GM12872 (cell line): Measurements from ENCODE around the gene CCDC88C.

Experiments used
- TF ChIP-seq, protein P1 (sequence below): IDR thresholded peaks from 3 replicates; pipeline ENCODE4 v1.5.1; 2011; ENCODE audit warnings: low read depth, mild to moderate bottlenecking, low read length, moderate library complexity; ENCODE audit not compliant: insufficient read depth

Gene CCDC88C

GRCh38 chr14:91346838-91347173 lies 70.8 kb downstream of the CCDC88C start:
- TF ChIP-seq, protein P1, sequence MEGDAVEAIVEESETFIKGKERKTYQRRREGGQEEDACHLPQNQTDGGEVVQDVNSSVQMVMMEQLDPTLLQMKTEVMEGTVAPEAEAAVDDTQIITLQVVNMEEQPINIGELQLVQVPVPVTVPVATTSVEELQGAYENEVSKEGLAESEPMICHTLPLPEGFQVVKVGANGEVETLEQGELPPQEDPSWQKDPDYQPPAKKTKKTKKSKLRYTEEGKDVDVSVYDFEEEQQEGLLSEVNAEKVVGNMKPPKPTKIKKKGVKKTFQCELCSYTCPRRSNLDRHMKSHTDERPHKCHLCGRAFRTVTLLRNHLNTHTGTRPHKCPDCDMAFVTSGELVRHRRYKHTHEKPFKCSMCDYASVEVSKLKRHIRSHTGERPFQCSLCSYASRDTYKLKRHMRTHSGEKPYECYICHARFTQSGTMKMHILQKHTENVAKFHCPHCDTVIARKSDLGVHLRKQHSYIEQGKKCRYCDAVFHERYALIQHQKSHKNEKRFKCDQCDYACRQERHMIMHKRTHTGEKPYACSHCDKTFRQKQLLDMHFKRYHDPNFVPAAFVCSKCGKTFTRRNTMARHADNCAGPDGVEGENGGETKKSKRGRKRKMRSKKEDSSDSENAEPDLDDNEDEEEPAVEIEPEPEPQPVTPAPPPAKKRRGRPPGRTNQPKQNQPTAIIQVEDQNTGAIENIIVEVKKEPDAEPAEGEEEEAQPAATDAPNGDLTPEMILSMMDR: no peak

- TF ChIP-seq, protein P1: no peak
Observed at GRCh38 chr14:91344096-91344495, 73.5 kb downstream of the CCDC88C start.

GRCh38 chr14:91343051-91343450 lies 74.6 kb downstream of the CCDC88C start:
- TF ChIP-seq, protein P1: no peak

DNA sequence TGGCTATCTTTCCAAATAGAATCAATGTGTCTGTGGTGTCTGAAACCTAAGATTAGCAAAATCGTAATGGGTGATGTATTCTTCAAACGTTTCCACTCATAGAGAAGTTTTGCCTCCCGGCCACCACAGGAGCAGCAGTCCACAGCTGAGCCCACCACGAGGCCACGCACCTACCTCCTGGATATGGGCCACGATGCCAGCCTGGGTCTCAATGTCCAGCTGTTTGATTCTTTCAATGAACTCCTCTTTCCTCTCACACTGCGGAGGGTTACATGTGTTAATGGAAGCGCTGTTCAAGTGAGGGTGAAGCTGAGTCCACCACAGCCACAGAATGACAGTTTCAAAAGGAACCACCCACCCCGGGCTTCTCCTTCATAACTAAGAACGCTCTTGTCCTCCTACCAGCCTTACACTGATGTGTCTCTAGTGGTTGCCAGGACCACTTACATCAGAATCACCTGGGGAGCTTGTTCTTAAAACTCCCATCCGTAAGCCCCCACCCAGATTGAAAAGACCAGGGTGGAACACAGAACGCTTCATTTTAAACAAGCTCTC lies 75.3 kb downstream of the CCDC88C start:
- TF ChIP-seq, protein P1: no peak

GRCh38 chr14:91341751-91342154 lies 75.9 kb downstream of the CCDC88C start:
- TF ChIP-seq, protein P1: no peak

DNA sequence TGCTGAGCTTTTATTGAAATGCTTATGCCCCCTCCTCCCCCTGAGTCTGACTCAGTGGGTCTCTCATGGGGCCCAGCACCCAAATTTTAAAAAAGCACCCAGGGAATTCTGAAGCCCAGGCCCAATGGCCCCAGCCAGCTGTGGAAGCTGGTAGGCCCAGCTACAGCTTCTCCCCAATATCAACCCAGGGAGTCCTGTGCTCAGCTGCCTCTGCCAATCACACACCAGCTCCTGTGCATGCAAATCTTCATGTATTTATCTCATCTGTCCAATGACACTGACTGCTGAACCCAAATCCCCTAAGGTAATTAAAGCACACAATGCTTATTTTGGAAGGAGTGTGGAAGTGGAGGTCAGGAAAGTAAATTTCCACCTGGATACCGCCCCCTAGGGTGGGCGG lies 76.3 kb downstream of the CCDC88C start:
- TF ChIP-seq, protein P1: no peak

GRCh38 chr14:91339671-91340369 lies 77.8 kb downstream of the CCDC88C start:
- TF ChIP-seq, protein P1: no peak

GRCh38 chr14:91339076-91339475 lies 78.5 kb downstream of the CCDC88C start:
- TF ChIP-seq, protein P1: no peak
